ENCODE results near the gene GPR150.

DNA sequence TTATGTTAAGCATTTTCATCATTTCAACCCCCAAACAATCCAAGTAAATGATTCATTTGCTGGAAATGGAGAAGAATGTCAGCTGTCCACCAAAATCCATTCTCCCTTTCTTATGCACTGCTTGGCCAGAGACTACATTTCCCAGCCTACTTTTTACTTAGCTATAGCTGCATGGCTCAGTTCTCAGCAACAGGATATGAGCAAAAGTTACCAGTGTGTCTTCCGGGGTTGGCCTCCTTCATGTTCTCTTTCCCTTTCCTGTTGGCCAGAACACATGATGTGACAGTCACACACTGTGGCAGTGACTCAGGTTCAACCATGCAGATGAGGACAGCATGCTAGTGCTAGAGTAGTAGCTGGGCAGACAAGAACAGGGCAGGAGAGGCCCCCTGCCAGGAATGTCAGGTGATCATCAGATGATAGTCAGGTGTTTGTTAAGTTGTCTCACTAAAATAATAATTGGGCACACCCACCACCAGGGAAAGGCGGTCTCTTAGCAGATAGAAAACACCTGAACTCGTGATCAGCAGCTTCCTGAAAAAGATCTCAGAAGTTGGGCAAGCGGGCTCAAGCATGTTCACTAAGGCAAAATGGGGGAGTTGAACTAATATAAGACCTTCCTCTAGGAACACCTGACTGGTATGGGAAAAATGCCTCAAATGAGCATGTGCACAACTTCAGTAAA lies 12.2 kb downstream of the GPR150 start:
- no peak for TF ChIP-seq FOS (IDR thresholded peaks at IDR 0.05; ENCODE audit: low read depth, low read length)
- TF ChIP-seq CTCF (conservative IDR thresholded peaks at IDR 0.05; ENCODE audit: low read depth, low read length), result no peak
- TF ChIP-seq POLR2A (IDR thresholded peaks at IDR 0.05; ENCODE audit: low read depth, low read length), result no peak
- no peak for TF ChIP-seq BHLHE40 (IDR thresholded peaks at IDR 0.05; ENCODE audit: low read depth, low read length)

Measured in IMR-90 (cell line).